Left cardiac atrium (tissue), 4 donors: ENCODE measurements around the gene RIC8B. TPM values are rescaled to one million over a fixed set of nuclear protein-coding genes. Genes with fewer than 3 reads are reported as not detected.

Experiments
- ATAC-seq, 2 donors: fragments of 200-7000 bp; cut with Tn5 transposase; one replicate each; pipeline ENCODE4 v1.9.1; 2020; ENCODE audit warnings: mild to moderate bottlenecking in 2 of 2, moderate library complexity in 2 of 2
- DNase-seq: peaks from one replicate; pipeline ENCODE4 v3.0.0-alpha.2; 2020
- intact Hi-C, 2 donors: fragments of 100-400 bp; cut with DNase I; formaldehyde crosslinking; loops; one replicate each; pipeline versions ENCODE4 v1.14.1 to v1.15.1; 2022 to 2023
- total RNA-seq, 2 donors: library from RNA; stranded (reverse); fragmentation: NEBNext Ultra II Directional; extraction: Animal tissue kit (Norgen Biotek cat#: 25700); gene quantifications; one replicate each; pipeline ENCODE4 v1.2.1, GENCODE V29; 2021
- donor health status: DM: no; HTN: yes; CAD: no.
- donor health status: DM: no; HTN: yes; CAD: no; lungs with severe emphysema.
- donor health status: DM: yes; HTN: yes; CAD: no.
- donor health status: Dilated cardiomyopathy.

The RIC8B gene
- total RNA-seq, 2 donors from 2014 or later, result 16.0 to 21.5 TPM

DNA sequence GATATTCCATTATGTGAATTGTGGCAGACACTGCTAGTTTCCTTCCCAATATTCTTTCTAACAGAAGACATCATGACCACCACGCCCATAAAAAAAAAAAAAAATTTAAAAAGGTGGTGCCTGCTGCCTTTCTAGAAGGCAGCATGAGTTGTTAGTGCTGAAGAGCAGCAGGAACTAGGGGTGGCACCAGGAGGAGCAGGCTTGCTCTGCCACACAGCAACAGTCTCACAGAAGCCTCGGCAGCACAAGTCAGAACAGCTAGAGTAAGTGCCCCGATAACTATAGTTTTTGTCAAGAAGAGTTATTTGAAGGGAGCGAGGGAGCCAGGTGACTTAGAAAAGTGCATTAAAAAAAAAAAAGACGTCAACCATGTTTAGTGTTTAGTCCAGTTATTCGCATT lies 114.8 kb downstream of the RIC8B start:
- DNase-seq (no peak), ATAC-seq (no peak)
- intact Hi-C loops, result no loop called here

DNA sequence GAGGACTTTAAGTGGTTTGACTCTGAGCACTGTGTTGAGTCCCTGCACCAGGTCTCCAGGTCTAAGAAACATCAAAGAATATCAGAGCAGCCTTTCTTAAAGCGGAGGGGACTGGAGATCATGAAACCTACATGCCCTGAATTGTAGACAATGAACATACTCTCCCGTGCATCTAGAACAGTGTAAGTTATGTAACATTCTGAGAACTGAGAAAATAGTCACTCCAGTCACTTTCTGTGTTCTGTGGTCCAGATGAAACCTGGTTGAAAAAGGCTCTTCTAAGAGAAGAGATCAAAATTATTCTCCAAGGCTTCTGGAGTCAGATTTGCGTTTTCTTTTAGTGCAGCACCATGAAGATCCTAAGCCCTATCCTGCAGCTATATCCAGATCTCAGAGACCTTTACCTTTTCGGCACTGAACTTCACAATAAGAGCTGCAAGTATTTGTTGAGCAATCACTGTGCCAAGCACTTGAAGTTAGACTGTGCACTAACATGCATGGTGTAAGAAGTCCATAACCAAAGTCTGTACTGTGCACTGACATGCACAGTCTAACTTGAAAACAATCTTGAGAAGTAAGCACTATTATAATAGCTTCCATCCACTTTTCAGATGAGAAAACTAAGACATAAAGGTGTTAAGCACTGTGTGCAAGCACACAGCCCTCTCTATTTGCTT lies 115.6 kb downstream of the RIC8B start:
- DNase-seq (no peak), ATAC-seq (no peak)
- intact Hi-C loops, result no loop called here

DNA sequence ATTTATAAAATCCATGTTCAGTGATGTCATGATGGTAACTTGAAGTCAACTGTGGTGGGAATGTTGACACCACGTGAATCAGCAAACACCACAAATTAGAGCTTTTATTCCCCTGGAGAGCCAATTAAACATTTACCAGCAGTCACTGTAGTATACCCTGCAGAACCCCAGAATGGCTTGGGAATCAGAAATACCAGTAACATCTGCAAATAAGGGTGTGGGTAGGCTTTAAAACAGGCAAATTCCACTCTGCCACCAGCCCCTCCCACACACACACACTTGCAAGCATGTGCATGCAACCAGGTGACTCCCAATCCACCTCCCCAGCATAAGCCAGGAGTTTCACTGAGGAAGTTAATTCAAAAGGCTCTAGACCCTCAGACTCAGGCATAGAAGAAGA lies 117.6 kb downstream of the RIC8B start:
- DNase-seq (no peak), ATAC-seq (no peak)
- intact Hi-C loops, result no loop called here

DNA sequence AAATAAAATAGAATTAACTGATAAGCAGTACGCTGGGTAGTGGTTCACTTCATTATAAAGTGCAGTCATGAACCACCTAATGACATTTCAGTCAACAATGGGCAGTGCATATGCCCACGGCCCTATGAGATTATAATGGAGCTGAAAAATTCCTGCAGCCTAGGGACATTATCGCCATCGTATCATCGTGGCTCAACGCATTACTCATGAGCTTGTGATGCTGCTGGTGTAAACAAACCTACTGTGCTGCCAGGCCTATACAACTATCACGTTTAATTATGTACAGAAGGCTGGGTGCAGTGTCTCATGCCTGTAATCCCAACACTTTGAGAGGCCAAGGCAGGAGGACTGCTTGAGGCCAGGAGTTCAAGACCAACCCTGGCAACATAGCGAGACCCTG lies 119.0 kb downstream of the RIC8B start:
- intact Hi-C loops, result no loop called here
- DNase-seq (no peak), ATAC-seq (no peak)

DNA sequence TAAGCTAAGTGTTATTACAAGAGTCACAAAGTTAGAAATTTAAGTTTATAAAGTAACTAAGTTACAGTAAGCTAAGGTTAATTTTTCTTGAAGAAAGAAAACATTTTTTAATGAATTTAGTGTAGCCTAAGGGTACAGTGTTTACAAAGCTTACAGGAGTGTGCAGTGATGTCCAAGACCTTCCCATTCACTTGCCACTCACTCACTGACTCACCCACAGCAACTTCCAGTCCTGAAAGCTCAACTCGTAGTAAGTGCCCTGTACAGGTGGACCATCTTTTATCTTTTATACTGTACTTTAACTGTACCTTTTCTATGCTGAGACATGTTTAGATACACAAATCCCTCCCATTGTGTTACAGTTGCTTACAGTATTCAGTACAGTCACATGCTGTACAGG lies 120.3 kb downstream of the RIC8B start:
- intact Hi-C loops, result no loop called here

DNA sequence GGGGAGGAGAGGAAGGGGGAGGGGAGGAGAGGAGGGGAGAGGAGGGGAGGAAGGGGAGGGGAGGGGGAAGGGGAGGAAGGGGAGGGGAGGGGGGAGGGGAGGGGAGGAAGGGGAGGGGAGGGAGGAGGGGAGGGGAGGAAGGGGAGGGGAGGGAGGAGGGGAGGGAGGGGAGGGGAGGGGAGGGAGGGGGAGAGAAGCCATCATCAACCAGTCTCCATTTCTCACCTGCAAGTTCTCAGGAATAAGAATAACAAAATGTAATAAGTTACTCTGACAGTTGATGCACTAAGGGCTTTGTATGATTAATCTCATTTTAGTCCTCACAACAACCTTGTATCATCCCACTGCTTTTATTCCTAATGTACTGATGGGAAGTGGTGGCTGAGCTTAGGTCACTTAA lies 122.1 kb downstream of the RIC8B start:
- DNase-seq (no peak), ATAC-seq (no peak)
- intact Hi-C loops, result no loop called here

More for the DNA sequence above, 120.3 kb downstream of the RIC8B start:
- ATAC-seq (no peak), DNase-seq (no peak)

DNA sequence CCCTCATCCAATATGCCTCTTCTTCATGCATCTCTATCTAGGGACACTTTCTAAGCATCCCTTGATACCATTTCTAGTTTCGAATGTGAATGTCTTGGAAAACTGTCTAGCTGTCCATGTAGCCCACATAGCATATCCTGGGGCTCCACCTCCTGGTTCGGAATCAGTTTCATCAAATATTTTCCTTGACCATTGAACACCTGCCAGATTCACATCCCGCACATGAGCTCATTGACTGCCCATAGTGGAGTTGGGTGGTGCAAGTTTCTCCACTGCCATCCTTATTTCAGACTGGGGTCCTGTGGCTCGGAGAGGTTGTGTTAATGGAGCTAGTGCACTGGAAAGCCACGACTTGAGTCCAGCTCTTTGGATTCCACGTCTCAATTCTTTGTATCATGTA lies 122.6 kb downstream of the RIC8B start:
- ATAC-seq (no peak), DNase-seq (no peak)
- intact Hi-C loops, result no loop called here

DNA sequence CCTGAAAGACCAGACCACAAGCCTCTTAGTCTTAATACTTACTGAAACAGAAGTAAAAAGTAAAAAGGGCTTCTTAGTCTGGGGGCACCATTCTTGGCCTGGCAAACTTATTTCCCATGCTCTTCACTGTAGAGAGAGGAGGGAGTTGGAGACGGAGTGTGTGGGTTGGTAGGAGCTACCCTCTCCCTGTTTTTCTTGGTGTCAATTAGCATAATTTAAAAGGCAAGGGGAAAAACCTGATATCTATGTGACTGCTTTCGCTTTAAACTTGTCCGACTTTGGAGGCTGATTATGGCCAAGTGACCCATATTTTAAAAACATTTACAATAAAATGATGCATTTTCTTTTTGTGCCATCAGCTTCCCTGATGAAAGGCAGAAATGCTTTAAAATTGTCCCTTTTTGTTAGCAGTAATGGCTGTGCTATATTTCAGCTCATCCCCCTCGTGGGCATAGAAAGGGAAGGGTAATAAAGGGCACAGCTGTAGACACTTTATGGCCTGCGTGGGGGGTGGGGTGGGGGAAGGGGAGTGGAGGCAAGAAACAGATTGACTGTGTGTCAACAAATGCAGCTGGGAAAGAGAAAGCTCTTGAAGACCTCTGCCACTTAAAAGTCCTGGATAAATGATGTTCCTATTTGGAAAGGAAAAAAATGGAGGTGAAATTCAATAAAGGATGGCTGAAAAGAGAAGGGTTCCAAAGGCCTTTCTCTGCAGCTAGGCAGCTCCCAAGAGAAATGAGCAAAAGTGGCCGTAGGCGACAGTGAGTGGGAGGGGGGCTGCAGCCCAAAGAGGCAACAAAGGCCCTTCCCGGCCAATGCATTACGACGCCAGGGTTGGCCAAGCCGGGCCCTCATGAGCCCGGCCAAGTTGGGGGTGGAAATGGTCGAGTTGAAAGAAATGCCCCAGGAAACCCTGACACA lies 123.8 kb downstream of the RIC8B start:
- DNase-seq (no peak), ATAC-seq (no peak)
- intact Hi-C loops, result no loop called here

DNA sequence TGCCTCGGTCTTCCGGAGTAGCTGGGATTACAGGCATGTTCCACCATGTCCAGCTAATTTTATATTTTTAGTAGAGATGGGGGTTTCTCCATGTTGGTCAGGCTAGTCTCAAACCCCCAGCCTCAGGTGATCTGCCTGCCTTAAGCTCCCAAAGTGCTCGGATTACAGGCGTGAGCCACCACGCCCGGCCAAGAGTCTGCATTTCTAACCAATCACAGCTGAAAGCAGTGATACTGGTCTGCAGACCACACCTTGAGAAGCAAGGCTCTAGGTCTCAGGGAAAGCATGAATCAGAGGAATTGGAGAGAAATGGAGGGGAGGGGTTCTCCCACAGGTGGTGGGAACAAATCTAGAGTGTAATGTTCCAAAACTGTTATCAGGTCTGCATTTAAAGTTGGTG lies 126.1 kb downstream of the RIC8B start:
- intact Hi-C loops, result no loop called here
- no peak for DNase-seq
- no peak for ATAC-seq

DNA sequence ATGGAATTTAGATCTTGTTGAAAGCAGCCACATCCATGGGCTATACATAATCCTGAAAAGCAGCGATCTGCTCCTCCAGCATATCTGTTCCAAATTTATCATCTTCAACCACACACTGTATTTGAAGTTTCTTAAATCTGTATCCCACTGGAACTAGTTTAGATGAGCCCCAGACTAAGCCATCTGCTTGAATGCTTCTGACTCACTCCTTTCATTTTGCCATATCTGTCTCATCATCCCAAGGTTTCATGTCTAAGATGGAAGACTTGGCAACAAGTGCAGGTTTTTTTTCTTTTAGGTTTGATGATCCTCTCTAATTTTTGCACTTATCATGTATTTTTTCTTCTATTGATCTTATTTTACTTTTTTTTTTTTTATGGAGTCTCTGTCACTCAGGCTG lies 126.8 kb downstream of the RIC8B start:
- no peak for ATAC-seq
- intact Hi-C loops, result no loop called here
- no peak for DNase-seq

DNA sequence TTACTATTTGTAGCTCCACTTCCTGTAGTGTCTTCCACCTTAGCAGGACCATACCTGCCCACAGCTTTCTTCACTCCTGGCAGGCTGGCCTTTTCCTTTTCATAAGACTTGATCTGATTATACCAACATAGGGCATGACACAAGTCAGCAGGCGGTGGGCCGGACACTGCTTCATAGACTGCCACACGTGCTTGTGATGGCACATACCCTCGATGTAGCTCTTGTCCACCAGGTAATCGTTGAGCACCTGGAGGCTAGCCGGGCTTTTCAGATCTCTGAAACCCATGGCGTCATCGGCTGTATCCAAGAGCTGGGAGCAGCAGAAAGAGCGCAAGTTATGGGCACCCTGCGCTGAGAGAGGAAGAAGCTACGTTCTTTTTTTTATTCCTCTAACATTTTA lies 127.6 kb downstream of the RIC8B start:
- ATAC-seq, result no peak
- intact Hi-C loops, result no loop called here
- DNase-seq, result no peak

DNA sequence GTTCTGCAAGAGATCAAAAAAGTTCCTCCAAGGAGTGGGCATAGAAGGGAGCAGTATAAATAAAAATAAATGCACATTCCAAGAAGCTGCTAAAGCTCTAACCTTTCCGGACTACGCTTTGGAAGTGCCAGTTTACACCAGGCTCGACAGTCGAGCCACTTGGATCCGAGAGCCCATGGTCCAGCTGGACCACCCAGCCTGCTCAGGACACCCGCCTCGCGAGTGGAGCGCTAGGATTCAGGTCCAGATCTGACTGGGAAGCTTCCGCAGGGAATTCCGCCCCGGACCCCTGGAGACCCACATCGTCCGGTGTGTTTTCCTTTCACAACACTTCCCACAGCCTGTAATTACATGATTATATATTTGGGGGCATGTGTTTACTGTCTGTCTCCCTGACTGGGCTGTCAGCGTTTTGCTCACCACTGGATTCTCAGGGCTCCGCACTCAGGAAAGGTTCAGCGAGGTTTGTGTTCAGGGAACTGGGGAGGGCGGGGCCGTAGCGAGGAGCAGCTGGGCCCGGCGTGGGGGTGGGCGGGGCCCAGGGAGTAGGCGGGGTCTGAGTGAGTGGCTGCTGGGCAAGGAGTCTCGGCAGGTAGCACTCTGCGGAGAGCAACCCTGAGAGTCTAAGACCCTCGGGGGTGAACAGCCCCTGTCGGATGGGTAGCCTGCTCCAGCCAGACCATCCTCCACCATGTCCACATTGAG lies 128.9 kb downstream of the RIC8B start:
- intact Hi-C loops, result no loop called here
- ATAC-seq (peak; percentile 94 to 100), DNase-seq (peak; percentile 83)

DNA sequence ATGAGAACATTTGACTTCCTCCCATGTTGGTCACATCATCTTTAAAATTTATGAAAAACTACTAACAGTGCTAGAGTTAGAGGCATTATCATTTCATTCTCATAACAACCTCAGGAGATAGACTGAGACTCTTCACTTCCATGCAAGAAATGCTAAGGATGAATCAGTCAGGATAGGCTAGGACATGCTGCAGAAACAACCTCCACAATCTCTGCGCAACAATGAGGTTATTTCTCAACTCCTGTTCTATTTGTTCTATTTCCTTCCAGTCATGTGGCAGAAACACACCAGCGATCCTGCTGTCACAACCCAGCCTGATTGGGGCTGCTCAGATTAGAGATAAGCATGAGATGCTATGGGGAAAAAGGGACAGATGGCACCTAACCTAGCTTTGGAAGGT lies 132.2 kb downstream of the RIC8B start:
- DNase-seq (no peak), ATAC-seq (no peak)
- intact Hi-C loops, result no loop called here

DNA sequence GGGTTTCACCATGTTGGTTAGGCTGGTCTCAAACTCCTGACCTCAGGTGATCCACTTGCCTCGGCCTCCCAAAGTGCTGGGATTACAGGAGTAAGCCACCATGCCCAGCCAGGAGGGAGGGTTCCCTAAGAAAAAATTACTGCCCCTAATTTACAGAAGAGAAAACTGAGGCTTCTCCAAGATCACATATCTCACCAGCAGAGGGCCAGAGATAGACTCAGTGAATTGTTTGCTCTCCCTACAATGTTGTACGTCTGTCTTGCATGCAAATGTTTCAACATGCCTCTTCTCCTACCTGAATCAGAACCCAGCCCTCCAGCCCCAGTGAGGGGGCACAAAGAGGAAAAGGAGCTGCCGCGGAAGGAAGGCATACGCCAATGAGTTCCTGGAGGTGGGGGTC lies 132.9 kb downstream of the RIC8B start:
- no peak for ATAC-seq
- no peak for DNase-seq
- intact Hi-C loops, result no loop called here

DNA sequence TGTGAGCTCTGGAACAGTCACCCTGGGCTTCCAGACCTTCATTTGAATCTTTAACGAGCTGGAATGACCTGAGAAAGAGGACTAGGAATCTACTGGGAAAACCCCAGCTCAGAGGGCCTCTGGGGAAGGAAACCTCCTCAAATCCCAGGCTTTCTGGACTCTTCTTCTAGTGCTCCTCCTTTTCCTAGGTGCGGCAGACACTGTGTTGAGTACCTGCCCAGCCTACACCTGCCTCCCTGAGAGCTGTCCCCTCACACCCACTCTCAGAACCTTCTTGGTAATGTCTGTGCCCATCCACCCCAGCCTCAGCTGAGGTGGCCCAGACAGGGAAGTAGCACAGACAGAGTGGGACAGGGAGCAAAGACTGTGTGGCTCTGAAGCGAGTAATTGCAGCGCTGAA lies 133.4 kb downstream of the RIC8B start:
- intact Hi-C loops, result no loop called here
- DNase-seq (no peak), ATAC-seq (no peak)

DNA sequence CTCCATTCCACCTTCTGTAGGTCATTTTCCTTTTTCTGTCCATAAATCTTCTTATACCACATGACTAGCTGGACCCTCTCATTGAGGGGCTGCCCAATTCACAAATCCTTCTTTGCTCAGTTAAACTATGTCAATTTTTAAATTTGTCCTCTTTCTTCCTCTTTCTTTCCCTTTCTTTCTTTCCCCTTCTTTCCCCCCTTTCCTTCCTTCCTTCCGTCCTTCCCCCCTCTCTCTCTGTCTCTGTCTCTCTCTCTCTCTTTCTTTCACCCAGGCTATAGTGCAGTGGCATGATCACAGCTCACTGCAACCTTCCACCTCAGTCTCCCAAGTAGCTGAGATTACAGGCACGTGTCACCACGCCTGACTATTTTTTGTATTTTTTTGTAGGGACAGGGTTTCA lies 134.1 kb downstream of the RIC8B start:
- no peak for ATAC-seq
- intact Hi-C loops, result no loop called here
- no peak for DNase-seq

DNA sequence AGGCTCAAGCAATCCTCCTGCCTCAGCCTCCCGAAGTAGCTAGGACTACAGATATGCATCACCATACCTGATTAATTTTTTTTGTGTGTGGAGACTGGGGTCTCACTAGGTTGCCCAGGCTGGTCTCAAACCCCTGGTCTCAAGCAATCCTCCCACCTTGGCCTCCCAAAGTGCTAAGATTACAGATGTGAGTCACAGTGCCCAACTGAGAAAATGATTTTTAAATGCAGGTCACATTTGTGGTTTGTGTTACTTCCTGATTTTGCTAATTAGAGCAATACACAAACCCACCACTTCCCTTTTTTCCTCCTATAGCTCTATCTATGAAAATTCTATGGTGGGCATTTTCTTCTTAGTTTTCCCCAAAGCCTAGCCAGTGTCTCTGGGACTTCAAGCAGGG lies 135.7 kb downstream of the RIC8B start:
- ATAC-seq (no peak), DNase-seq (no peak)
- intact Hi-C loops, result no loop called here

DNA sequence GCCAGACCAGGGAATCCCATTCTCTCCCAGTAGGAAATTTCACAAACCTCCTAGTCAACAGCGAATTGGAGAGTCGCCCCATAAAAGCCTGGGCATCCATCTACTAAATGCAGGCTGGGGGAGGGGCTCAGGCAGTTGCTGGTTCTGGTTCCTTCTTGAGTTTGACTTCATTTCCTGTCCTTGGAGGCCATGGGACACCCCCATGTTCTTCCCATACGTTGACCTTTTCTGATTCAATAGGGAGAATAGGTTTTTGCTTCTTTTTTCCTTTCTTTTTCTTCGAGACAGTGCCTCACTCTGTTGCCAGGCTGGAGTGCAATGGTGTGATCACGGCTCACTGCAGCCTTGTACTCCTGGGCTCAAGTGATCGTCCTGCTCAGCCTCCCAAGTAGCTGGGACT lies 137.1 kb downstream of the RIC8B start:
- ATAC-seq (no peak), DNase-seq (no peak)
- intact Hi-C loops, result no loop called here

DNA sequence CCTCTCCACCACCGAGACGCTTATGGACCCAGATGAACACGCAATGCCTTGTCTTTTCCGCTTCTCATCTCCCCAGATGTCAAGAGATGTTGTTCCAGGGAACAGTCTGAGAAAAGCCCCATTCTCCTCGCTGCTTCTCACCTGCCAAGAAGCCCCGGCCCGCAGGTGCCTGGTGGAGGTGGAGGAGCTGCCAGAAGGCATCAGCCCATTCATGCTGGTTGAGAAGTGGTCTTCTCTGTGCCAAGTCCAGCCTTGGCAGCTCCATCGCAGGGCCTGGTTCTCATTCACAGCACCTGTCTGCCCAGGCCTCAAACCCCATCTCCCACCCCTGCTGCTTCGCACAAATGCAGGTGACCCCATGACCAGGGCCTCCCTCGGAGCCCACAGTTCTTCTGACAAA lies 139.0 kb downstream of the RIC8B start:
- intact Hi-C loops, result no loop called here
- ATAC-seq (no peak), DNase-seq (no peak)
